ENCODE measurements around the gene ZNF605.
"Not testable (repeated sequence)": the region's sequence is repeated elsewhere in the genome, so short reads cannot be mapped to it uniquely, and the experiment has no call there.

Gene ZNF605

DNA sequence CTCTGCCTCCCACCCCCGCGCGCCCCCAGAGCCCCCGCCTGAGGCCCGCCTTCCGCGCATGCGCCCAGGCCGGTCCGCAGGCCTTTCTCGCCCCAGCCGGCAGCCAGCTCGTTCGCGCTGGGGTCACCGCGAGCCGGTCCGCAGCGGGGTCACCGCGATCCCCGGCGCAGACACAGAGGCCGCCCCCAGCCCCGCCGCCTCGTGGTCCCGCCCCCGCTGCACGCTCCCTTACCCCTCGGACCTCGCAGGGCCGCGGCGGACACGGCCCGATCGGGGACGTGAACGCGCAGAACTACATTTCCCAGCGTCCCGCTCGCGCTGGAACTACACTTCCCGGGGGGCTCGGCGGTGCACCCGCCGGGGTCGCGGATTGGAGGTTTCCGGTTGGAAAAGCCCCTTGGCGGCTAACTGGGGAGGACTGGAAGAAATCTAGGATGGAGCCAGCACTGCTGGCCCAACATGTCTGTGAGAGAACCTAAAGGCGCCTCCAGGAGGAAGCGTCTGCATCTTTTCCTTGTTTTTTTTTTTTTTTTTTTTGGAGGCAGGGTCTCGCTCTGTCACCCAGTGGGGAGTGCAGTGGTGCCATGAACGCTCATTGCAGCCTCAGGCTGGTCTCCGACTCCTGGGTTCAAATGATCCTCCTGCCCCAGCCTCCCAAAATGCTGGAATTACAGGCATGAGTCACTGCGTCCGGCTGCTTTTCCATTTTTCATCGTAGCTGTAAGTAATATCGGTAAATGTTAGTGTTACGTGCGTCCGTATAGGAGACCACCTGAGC, at the start of gene ZNF605:
ZNF605 (minus strand) TSS at position 296 of the 778 bp plus-strand sequence. CDS start 10,671 bp downstream, outside the sequence.
- peak; percentile 89 for DNase-seq

DNA sequence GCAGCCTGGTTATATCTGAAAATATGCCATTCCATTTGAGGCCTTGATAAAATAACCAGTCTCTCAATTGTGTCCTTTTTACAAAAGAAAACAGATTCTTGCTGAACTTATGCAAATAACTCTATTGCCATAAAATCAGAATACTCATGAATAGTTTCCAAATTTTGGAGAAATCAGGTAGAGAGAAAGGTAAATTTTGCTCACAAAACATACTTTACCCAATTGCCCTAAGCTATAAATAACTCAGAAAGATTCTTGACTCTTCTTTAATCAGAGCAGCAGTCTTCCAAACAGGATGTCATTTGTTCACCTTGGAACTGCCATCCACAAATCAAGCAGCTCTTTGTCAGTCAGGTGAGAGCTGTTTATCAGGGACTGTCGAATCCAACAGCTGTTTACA, 42.6 kb upstream of the ZNF605 start:
- no peak for DNase-seq

DNA sequence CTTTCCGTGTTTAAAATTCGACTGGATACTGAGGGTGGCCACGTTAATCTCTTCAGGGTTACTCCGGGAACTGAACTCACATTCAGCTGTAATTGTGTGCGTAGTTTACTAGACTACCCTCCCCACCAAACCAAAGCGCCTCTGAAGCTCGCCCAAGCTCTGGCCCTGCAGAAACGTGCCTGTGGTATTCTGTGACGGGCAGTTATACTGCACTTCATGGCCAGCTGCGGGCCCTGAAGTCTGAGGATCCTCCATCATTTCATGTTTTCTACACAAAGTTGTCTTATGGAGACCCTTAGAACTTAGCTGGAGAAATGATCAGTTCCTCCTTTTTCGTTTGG, 30.7 kb upstream of the ZNF605 start:
- peak; percentile 25 for DNase-seq

DNA sequence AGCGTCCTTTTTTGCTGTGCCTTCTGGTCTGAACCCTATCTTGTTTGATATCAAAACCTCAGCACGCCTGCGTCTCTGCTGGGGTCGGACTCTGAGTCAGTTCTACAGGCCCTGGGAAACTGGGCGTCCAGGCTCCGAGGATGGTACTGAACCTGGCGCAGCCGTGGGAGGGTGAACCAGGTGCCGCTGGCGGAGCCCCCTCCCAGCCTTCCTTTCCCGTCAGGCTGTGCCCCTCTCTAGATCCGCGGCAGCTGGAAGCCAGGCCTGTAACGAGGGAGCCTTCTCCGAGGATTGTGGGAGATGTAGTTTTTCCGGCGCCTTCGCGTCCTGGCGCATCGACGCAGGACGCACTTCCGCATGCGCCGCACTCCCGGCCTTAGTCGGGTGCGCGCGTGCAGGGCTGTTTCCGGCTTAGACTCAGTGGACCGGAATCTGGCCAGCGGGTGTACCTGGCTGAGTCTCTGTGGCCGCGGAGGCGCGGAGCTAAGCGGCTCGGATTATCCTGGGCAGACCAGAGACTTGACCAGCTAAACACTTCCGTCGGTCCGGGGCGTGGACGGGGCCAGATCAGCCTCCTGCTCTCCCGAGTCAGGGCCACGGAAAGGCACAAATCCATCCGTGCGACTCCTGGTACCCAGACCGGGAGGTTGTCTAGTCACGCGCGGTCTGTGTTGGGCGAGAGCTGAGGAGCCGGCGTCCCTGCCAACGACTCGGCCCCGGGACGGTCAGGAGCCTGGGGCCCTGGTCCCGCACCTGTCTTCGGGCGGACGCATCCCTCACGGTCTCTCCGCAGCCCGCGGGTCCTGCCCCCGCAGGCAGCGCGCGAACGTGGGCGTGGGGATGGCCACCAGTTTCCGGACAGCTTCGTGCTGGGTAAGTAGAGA, 30.1 kb upstream of the ZNF605 start, which contains the start of gene ZNF26:
ZNF26 (plus strand) TSS at position 367 of the 884 bp plus-strand sequence; CDS start at position 841, 474 bp downstream.
- peak; percentile 92 for DNase-seq

DNA sequence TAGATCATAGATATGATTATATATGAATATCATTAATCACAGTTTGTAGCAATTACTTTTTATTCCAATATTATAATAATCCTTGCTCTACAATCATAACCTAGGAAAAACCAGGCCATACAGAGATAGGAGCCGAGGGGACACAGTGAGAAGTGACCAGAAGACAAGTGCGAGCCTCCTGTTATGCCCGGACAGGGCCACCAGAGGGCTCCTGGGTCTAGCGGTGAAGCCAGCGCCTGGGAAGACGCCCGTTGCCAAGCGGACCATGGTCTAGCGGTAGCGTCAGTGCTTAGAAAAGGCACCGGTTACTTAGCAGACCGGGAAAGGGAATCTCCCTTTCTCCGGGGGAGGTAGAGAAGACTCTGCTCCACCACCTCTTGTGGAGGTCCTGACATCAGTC, 20.8 kb upstream of the ZNF605 start:
- DNase-seq = peak; percentile 13

DNA sequence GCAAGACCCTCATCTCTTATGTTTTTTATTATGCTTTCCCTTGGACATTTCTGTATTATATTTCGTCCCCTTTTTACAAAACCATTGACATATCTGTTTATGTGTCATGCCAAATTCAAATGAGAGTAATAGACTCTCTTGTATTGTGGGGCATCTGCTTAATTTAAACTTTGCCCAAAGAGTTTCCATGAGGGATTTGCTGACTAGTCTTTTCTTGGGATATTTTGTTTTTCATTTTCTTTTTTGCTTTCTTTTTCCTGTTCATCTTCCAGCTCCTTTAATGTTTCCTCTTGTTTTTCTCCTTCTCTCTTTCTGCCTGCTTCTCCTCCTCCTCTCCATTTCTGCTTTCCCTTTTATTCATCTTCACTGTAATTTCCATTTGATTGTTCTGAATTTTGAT, 16.3 kb upstream of the ZNF605 start:
- DNase-seq = no peak

DNA sequence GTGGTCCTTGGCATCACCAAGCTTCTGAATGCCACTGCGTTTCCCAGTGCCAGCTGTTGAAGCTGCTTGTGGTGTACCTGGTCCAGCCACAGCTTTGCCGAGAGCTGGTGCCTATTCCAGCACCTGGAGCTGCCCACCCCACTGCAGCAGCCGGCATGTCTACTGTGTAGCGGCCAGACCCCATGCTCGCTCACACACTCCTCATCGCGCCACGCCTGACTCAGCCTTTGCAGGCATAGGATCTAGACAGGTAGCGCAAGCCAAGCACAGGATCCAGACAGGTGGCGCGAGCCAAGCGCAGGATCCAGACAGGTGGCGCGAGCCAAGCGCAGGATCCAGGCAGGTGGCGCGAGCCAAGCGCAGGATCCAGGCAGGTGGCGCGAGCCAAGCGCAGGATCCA, 11.6 kb upstream of the ZNF605 start:
- no peak for DNase-seq

DNA sequence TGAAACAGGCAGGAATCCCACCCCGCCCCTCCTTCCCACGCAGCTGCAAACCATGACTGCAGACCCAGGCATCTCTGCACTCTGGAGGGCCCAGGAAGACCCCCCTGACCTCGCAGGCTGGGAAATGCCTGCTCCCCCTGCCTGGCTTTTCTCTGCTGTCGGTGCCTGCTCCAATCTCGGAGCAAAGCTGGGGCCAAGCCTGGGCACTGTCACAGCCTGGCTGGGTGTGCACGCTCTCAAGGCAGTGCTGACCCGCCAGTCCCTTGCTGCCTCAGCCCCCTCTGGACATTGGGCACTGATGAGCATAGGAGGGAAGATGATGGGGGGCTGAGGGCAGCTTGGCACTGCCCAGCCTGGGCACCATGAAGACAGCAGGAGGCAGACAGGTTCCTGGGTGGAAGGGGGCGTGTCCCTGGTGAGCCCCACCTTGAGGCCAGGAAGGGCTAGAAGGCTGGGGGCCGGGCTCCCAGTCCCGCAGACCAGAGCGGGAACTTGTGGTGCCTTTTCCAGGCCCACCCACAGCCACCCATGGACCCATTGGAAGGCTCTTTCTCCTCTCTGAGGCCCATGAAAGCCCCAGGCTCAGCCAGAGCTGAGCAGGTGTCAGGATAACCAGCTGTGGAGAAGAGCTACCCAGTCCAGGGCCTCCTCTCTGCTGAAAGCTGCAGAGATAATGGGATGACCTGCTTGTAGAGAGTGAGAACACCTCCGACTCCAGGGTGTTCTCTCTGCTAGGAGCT, 10.7 kb upstream of the ZNF605 start:
- no peak for DNase-seq

DNA sequence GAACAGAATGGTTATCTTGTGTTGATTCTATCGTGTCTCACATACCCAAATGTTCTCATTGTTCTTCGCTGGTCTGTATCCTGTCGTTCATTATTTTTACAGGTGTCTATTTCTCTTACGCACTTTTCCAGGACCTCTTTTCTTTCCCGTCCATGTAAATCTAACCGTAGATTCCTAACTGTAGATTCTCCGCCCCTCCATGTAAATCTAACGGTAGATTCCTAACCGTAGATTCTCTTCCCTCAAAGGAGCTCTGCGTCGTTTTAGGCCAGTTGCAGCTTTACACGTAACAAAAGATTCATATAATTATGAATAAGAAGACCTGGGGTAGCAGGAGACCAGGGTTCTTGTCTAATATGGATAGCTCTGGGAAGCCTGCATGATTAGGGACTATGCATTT, 9.7 kb upstream of the ZNF605 start:
- DNase-seq = no peak

DNA sequence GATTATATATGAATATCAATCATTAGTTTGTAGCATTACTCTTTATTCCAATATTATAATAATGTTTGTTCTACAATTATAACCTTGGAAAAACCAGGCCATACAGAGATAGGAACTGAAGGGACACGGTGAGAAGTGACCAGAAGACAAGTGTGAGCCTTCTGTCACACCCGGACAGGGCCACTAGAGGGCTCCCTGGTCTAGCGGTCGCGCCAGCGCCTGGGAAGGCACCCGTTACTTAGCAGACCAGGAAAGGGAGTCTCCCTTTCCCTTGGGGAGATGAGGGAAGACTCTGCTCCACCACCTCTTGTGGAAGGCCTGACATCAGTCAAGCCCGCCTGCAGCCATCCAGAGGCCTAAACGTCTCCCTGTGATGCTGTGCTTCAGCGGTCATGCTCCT, 7.8 kb upstream of the ZNF605 start:
- DNase-seq = not testable (repeated sequence)

DNA sequence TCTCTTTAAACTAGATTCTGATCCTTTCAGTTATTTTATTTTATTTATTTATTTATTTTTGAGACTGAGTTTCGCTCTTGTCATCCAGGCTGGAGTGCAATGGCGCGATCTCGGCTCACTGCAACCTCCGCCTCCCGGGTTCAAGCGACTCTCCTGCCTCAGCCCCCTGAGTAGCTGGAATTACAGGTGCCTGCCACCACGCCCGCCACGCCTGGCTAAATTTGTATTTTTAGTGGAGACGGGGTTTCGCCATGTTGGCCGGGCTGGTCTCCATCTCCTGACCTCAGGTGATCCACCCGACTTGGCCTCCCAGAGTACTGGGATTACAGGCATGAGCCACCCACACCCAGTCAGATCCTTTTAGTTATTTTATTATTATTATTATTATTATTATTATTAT, 5.7 kb upstream of the ZNF605 start:
- DNase-seq = not testable (repeated sequence)

DNA sequence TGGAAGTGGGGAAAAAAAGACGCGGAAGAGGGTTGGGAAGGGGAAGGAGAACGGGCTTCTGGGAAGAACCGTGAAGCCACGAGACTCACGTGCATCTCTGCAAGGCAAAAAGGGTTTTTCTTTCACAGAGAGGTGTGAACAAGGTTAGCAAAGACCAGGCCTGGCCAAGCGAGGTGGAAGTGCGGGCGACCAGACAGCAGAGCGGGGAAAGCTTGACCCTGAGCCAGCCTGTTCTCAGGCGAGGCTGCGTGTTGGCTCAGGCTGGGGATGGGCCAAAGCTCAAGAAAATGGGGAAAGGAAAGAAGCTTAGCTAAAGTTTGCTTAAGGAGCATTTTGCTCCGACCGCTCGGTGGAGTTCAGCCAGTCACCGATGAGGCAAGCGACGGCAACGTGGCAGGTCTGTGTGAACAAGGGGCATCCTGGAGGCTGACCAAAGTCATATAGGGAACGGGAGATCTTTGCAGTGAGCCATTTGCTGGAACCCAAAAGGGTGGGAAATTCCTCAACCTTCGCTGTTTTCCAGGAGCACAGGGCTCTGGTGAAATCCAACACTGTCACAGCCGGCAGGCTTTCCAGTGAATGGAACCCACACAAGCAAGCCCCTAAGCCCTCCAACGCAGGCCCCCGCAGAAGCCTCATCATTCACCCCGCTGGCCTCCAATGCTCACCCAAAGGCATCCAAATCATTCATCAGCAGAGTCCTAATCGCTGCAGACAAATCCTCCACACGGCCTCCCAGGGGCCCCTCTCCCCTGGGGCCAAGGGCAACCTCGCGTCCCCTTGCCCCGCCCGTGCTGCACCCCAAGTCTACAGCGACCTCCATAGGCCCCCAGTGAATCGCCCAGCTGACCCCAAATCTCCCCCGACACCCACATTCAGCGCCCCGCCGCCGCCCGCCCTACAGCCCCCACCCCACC, 754 bp downstream of the ZNF605 start:
- DNase-seq = peak; percentile 67

DNA sequence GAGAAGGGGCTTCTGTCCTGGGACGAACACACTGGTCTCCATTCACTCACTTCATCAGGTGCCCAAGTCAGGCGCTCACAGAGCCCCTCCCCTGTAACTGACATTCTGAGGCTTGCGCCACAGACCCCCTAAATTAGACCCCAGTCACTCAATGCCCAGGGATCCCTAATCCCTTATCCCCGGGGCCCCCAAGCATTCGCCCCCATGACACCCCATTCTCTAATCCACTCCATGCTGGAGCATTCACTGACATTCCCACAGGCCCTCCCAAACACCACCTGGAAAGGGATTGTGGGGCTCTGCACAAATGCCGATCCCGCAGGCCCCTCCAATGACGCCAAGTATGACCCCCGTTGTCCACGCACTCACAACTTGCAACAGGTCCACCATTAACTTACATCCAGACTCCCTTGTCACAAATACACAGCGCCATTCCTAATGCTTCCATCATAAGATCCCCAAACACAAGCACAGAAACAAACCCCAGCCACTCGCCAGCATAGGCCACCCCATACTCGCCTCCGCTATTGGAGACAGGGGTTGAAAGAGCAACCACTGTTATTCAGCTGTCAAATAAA, 1.5 kb downstream of the ZNF605 start:
- DNase-seq = no peak

DNA sequence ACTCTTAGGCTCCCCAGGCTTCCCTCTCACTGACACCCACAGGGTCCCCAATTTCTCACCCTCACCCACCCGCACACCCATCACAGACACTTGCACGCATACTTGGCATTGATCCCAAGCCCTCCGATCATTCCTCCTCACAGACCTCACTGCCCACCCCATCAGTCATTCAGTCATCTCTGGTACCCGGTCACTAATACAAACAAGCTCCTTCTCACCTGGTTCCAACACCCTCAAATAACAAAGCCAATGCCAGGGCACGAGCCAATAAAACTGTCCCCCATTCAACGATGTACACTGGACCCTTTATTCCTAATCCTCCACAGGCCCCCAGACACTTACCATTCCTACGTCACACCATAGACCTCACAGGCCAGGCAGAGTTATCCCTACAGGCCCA, 2.3 kb downstream of the ZNF605 start:
- DNase-seq = no peak

DNA sequence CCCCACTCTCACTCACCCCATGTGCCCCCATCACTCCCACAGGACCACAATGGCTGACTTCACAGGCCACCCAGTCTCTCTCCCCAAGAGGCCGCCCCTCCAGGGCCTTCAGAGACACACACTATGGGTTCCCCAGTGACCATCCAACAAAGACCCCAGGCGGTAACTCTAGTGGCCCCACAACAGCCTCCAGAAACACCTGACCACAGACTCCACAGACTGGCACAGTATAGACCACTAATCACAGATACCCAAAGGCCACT, 3.0 kb downstream of the ZNF605 start:
- no peak for DNase-seq

DNA sequence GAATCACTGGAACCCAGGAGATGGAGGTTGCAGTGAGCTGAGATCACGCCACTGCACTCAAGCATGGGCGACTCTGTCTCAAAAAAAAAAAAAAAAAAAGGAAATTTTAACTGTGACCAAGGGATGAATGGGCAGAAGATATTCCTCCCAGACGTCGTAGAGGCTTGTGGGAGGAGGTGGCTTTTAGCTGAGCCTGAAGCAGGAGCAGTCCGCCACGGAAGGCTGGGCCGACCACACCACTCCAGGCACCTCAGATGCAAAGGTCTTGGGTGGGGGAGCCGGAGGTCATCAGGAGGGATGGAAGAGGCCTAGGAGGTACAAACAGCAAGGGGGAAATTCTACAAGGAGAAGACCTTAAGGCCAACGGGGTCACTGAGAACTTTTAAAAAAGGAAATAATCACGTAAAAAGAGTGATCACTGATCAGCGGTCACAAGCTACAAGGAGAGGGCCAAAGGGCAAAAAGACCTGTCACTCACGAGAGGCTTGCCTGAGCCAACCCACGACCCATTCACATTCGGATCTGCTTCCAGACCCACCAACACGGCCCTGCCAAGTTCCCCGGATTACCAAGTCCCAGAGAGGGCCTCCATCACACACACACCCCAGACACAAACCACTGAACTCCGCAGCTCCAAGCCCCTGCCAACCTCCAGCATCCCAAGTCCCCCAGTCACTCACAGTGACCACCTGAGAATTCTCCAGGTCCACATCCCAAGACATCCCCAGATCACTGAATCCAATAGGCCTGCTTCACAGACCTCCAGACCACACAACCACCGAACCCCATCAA, 3.5 kb downstream of the ZNF605 start:
- DNase-seq = no peak

DNA sequence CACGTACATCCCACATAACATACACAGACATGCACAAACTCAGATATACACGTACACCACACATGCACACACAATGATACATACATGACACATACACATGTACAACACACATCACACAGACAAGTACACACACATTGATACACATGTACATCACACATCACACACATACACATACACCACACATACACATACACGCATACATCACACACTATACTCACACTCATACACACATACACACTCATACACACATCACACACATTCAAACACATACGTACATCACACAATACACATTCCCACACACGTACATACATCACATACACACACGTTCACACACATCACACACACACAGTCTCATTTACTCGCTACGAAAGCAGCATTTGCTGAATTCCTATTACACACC, 4.5 kb downstream of the ZNF605 start:
- no peak for DNase-seq

DNA sequence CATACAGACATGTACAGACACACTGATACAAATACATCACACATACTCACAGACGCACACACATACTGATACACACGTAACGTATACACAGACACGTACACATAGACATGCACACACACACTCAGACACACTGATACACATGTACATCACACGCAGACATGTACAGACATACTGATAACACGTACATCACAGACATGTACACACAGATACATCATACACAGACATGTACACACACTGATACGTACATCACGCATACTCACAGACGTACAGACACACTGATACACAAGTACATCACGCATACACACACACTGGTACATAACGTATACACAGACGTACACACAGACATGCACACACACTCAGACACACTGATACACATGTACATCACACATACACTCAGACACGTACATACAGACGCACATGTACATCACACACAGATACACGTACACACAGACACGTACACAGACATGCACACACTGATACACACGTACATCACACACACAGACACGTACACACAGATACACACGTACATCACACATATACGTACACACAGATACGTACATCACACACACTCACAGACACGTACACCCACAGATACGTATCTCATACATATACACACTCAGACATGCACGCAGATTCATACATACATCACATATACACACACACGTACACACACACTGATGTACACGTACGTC, 5.1 kb downstream of the ZNF605 start:
- DNase-seq = no peak

DNA sequence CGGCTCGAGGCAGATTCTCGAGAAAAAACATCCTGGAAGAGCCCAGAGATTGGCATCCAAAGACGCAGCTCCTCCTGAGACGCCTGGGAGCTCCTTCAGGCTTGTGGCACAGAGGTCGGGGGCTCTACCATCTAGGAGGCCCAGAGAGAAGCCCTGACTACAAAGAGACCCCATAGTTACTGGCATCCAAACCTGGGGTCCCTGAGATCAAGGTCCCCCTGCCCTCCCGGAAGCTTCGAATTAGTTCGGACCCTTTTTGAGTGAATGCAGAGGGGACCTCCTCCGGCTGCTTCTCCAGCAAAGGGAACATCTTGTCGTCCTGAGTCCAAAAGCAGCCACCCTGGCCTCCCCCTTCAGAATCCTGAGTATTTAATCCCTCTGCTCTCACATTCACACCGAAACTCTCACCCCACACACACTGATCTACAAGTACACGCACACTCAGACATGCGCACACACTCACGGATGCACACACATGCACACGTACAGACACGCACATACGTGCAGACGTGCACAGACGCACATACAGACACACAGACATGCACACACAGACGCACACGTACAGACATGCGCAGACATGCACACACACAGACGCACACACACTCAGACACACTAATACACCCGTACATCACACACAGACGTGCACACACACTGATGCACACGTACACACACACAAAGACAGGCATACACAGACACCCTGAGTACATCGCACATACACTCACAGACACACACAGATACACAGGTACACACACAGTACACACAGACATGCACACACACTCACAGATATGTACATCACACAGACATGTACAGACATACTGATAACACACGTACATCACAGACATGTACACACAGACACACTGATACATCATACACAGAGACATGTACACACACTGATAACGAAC, 5.9 kb downstream of the ZNF605 start:
- DNase-seq = no peak

Data from EL (cell line).